GM12874 (cell line): ENCODE measurements around the gene NADSYN1.
"Not testable (repeated sequence)": the region's sequence is repeated elsewhere in the genome, so short reads cannot be mapped to it uniquely, and the experiment has no call there.

Experiments
- TF ChIP-seq, protein P1 (sequence below): IDR thresholded peaks from 2 replicates; pipeline ENCODE4 v1.5.1; 2011; ENCODE audit warnings: low read depth, mild to moderate bottlenecking, control low read depth, low read length, moderate library complexity; ENCODE audit not compliant: insufficient read depth

NADSYN1 gene

DNA sequence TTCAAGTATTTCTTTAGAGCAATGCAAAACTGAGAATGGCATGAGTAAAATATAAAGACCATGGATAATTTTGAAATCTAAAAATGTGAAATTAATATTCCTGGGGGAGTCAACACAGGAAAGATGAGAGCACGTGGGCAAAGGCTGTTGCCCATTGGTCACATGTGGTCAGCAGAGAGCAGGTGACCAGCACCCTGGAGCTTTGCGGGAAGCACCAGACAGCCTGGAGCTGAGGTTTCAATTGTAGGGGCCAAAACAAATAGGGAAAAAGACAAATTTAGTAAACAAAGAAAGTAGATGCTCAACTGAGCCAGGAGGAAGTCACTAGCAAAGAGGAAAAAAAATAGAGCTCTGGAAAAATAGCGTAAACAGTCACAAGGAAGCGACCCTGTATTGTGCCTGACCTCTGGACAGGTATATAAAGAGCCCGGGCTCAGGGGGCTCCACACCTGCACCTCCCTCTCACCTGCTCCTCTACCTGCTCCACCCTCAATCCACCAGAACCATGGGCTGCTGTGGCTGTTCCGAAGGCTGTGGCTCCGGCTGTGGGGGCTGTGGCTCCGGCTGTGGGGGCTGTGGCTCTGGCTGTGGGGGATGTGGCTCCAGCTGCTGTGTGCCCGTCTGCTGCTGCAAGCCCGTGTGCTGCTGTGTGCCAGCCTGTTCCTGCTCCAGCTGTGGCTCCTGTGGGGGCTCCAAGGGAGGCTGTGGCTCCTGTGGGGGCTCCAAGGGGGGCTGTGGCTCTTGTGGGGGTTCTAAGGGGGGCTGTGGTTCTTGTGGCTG is 74.0 kb downstream of the NADSYN1 start, which contains the start of gene KRTAP5-7:
Gene KRTAP5-7, plus strand, starts transcription at position 472 of the 780 bp plus-strand sequence. Its CDS starts 34 bp downstream, at position 506.
- TF ChIP-seq, protein P1, sequence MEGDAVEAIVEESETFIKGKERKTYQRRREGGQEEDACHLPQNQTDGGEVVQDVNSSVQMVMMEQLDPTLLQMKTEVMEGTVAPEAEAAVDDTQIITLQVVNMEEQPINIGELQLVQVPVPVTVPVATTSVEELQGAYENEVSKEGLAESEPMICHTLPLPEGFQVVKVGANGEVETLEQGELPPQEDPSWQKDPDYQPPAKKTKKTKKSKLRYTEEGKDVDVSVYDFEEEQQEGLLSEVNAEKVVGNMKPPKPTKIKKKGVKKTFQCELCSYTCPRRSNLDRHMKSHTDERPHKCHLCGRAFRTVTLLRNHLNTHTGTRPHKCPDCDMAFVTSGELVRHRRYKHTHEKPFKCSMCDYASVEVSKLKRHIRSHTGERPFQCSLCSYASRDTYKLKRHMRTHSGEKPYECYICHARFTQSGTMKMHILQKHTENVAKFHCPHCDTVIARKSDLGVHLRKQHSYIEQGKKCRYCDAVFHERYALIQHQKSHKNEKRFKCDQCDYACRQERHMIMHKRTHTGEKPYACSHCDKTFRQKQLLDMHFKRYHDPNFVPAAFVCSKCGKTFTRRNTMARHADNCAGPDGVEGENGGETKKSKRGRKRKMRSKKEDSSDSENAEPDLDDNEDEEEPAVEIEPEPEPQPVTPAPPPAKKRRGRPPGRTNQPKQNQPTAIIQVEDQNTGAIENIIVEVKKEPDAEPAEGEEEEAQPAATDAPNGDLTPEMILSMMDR: not testable (repeated sequence)

DNA sequence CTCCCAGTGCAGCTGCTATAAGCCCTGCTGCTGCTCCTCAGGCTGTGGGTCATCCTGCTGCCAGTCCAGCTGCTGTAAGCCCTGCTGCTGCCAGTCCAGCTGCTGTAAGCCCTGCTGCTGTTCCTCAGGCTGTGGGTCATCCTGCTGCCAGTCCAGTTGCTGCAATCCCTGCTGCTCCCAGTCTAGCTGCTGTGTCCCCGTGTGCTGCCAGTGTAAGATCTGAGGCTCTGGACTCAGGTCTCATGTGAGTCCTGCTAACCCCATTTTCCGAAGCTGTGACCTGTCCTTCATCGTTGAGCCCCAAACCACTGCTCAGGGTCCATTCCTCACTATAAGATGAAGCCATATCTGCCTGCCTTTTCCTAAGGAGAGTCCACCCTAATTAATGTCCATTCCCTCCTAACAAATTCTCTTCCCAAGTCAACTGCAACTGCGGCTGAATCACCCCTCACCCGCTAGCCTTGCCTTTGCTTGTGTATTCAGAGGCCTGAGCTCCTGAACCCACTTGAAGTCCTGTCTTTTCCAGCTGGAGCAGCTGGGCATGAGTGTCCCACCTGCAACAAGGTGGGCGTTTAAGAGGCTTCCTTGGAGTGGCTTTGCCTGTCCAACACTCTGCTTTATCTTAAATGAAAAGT is 74.7 kb downstream of the NADSYN1 start:
- TF ChIP-seq, protein P1: no peak

DNA sequence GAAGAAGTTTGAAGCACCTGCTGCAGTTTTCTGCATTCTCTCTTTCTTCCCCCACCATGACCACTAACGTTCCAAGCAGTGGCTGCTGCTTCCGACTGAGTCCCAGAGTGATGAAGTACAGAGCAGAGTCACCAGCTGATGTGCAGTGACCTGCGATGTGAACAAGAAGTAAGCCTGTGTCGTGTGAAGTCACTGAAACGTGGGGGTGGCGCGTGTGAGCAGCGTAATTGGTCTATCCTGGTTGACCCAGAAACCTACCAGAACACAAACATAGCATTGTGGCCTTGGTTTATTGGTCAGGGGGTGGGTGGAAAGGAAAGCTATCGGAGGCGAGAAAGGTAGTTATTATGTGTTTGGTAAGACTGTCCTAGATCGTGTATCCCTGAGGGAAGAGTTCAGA is 77.6 kb downstream of the NADSYN1 start:
- TF ChIP-seq, protein P1: no peak

DNA sequence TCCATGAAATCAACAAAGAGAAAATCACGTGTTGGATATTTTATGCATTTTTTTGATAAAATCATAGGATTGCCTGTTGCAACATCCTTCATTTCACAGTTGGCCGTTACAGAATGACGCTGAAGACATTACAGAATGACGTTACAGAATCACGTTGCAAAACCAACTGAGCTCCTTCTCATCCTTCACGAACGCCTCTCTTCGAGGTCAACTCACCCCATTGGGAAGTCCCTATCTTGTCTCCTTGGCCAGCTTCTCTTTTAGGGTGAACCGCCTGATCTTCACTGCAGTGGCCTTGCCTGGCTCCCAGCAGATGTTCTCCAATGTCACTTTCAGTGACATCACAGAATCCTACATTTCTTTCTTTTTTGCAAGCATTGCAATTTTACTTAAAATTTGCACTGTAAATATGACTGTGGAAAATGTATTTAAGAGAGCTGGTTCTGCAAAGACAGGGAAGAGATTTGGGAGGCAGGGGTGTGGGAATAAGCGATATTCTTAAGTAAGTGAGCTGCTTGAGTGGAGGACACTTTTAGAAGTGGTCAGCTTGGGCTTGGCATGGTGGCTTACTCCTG is 79.1 kb downstream of the NADSYN1 start:
- TF ChIP-seq, protein P1: no peak

DNA sequence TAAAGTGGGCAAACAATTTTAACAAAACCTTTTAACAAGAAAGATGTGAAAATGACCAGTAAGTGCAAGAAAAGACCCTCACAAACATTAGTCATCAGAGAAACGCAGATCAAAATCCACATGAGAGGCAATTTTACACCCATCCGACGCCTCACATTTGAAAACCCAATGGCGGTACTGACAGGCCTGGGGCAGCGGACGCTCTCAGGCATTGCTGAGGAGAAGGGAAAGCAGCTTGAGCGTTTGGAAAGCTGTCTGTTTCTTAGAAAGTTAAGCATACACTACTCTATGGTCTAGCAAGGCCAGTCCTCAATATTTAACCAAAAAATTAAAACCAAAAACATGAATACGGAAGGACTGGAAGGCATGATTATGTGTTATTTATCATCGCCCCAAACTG is 82.8 kb downstream of the NADSYN1 start:
- TF ChIP-seq, protein P1: no peak

DNA sequence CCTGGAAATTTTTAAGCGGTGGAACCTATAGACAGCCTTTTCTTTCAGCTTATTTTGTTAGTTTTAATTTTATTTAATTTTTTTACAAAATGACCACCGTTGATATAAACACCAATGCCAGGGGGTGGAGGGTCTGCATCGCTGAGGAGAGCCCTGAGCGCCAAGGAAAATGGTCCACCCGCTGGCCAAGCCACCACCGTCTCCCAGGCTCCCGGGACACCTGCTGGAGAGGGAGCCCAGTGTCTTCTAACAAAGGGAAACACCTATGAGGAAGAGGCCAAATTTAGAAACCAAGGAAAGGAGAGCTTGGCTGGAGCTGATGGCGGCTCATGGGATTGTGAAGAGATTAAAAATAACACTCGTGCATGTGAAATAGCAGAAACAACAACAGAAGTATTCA is 84.5 kb downstream of the NADSYN1 start:
- TF ChIP-seq, protein P1: no peak

DNA sequence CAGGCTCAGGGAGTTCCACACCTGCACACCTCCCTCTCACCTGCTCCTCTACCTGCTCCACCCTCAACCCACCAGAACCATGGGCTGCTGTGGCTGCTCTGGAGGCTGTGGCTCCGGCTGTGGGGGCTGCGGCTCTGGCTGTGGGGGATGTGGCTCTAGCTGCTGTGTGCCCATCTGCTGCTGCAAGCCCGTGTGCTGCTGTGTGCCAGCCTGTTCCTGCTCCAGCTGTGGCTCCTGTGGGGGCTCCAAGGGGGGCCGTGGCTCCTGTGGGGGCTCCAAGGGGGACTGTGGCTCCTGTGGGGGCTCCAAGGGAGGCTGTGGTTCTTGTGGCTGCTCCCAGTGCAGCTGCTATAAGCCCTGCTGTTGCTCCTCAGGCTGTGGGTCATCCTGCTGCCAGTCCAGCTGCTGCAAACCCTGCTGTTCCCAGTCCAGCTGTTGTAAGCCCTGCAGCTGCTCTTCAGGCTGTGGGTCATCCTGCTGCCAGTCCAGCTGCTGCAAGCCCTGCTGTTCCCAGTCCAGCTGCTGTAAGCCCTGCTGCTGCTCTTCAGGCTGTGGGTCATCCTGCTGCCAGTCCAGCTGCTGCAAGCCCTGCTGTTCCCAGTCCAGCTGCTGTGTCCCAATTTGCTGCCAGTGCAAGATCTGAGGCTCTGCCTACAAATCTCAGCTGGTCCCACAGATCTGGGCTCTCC is 85.1 kb downstream of the NADSYN1 start, which contains the start of gene KRTAP5-8:
Gene KRTAP5-8, plus strand, starts transcription at position 49 of the 689 bp plus-strand sequence. Its CDS starts 31 bp downstream, at position 80.
- TF ChIP-seq, protein P1: not testable (repeated sequence)
